ENCODE results near the gene WDR76.
"Not testable (repeated sequence)": the region's sequence is repeated elsewhere in the genome, so short reads cannot be mapped to it uniquely, and the experiment has no call there.

WDR76 gene

DNA sequence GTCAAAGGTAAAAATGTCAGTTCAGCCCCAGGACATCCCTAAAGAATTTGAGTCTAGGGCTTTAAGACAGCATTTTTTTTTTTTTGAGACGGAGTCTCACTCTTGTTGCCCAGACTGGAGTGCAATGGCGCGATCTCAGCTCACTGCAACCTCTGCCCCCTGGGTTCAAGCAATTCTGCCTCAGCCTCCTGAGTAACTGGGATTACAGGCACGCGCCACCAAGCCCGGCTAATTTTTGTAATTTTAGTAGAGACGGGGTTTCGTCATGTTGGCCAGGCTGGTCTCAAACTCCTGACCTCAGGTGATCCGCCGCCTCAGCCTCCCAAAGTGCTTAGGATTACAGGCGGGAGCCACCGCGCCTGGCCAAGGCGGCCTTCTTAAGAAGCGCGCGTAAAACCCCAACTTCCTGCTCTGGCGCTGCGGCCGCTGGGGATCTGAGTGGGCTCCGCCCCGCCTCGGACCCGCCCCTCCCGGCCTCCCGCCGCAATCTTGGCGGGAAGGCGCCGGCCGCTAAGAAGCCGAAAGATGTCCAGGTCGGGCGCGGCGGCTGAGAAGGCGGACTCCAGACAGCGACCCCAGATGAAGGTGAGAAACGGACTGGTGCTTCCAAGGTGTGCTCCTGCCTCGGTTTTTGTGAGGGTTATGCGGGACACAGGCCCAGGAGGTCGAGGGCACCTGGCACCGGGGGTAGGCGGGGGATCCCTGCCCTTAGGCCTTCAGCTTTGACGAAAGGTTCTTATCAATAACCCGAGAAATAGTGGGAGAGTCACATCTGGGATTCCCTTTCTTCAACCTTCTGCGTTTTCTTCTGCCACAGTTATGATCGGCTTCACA lies at the start of gene WDR76:
Gene WDR76, plus strand, starts transcription at position 495 of the 834 bp plus-strand sequence. Its CDS starts 31 bp downstream, at position 526.
- DNase-seq (ENCODE audit: low spot score) = peak; percentile 42

DNA sequence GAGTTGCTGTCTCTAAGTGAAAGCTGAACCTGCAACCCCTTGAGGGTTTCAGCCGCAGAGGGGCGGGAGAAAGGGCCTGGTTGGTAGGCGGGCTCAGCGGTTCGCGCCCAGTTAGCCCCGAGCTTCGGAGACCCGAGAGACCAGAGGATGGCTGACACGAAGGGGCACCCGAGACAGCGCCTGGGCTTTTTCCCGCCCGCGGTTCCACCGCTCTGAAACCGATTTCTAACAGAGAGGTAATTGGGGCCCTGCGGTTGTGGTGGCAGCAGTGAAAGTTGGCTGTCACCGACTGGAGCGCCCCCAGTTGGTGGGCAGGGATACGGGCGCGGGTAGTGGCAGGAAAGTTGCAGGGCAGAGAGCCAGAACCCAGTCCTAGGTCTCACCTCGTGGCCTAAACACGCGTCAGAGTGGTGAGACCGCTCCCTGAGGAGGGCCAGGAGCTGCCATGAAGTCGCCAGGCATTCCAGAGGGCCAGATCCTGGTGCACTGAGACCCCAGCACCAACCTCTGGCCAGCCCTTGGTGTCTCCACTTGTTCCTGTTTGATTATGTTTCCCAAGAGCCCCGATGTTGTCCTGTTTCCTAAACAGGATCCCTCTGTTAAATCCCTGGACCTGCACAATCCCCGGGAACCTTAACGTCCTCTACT lies 49.4 kb upstream of the WDR76 start:
- peak; percentile 13 for DNase-seq (ENCODE audit: low spot score)

- no peak for DNase-seq (ENCODE audit: low spot score)
Observed at GRCh38 chr15:43779016-43779415, 47.8 kb upstream of the WDR76 start.

DNA sequence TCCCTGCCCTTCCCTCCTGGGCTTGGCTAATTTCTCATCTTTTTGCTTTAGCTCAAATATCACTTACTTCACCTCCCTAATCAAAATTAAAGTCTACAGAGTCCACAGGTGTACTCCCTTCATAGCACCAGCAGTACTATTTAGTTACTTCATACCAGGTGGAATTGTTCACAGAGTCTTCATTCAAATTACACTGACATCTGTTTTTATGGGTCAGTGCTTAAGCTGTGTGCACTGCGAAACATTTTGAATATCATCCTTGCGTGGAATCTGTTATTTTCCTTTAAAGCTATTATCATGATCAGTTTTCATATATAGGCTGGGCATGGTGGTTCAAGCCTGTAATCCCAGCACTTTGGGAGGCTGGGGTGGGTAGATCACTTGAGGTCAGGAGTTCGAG lies 37.4 kb upstream of the WDR76 start:
- DNase-seq (ENCODE audit: low spot score) = no peak

- DNase-seq (ENCODE audit: low spot score) = peak; percentile 99
Observed at GRCh38 chr15:43791993-43792760, 34.6 kb upstream of the WDR76 start, which contains the start of gene SERF2. Gene SERF2, plus strand, starts transcription at chr15:43792320. Its CDS starts 57 bp downstream, at chr15:43792377.

- peak; percentile 51 for DNase-seq (ENCODE audit: low spot score)
Observed at GRCh38 chr15:43792761-43793476, 33.9 kb upstream of the WDR76 start.

DNA sequence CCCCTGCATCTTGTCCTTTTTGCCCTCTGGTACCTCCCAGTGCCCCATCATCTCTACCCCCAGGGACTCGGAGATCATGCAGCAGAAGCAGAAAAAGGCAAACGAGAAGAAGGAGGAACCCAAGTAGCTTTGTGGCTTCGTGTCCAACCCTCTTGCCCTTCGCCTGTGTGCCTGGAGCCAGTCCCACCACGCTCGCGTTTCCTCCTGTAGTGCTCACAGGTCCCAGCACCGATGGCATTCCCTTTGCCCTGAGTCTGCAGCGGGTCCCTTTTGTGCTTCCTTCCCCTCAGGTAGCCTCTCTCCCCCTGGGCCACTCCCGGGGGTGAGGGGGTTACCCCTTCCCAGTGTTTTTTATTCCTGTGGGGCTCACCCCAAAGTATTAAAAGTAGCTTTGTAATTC lies 33.2 kb upstream of the WDR76 start:
- no peak for DNase-seq (ENCODE audit: low spot score)

- DNase-seq (ENCODE audit: low spot score) = no peak
Observed at GRCh38 chr15:43794269-43795037, 32.3 kb upstream of the WDR76 start.

DNA sequence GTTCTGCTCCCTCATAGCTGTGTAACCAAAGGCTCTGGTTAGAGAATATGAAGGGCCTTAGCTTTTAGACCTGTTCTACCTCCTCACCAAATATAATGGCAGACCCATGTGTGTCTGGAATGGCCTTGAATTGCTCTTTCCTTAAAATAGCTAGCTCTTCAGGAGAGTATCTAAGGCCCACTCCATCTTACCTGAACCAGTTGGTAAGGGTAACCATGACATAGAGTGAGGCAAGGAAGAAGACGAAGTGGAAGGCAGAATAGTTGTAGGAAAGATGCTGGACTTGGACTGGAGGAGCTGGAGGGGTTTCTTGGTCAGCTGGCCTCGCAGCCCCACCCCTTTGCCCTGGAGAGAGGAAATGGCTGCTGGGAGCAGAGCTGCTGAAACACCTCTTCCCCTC lies 31.6 kb upstream of the WDR76 start:
- no peak for DNase-seq (ENCODE audit: low spot score)

DNA sequence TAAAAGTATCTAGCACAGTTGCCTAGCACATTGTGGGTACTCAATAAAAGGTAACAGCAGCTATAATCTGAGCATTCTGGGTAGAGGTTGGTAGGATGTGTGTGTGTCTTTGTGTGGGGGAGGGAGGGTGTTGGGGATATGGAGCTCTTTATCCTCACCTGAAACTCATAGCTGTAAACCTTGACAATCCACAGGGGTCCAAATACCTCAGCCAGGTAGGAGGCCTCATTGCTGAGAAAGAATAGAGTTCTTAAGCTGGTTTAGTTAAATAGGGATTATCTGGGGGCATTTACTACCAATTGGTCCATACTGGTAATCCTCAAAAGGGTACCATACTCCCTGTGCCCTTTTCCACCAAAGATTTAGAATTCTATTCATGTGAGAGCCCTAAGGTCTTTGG lies 30.8 kb upstream of the WDR76 start:
- DNase-seq (ENCODE audit: low spot score) = no peak

- DNase-seq (ENCODE audit: low spot score) = no peak
Observed at GRCh38 chr15:43796566-43796965, 30.2 kb upstream of the WDR76 start.

DNA sequence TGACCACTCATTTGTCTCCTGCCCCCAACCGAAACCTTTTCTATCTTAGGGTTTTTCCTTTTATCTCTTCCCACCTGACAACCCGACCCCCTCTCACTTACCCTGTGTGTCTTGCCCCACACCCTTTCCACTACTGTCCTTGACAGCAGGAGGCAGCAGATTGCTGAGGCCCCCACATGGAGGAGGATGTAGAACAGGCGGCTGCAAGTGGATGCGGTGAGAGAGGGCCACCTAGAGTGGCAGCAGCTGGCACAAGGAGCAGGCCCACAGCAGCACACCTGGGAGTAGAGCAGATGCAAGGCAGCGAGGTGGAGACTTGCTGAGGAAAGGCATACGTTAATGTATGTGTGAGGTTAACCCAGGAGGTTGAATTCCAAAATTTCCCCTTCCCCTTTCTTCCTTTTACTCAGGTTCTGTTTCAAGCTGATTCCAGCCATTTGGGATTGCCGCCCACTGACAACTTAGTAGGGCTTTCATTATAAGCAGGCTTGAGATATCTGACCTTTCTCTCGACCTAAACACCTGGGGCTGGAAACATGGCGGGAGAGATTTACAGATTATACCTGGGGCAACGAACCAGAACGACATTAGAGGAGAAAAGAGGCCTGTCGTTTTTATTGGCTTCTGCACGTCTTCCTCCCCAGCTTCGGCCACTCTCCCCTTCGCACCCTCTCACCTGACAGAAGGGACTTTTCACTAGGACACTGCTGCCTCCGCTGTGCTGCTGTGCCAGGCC lies 27.4 kb upstream of the WDR76 start:
- DNase-seq (ENCODE audit: low spot score) = no peak

DNA sequence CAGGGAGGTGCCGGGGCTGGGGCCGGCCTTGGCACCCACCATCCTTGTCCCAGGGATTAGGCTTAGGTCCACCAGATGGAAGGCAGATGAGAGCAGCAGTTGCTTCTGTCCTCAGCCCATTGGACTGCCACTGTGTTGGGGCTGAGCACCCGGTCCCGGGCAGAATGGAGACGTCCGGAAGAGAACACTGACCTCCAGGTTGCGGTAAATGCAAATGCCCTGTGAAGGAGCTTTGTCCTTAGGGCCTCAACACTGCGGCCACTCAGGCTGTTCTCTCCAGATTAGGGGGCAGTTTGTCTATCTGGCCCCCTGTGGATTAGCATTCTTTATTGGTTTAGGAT lies 26.9 kb upstream of the WDR76 start, which contains the start of gene SERINC4:
Gene SERINC4, minus strand, starts transcription at position 276 of the 341 bp plus-strand sequence. Its CDS starts 234 bp downstream, at position 42.
- no peak for DNase-seq (ENCODE audit: low spot score)

DNA sequence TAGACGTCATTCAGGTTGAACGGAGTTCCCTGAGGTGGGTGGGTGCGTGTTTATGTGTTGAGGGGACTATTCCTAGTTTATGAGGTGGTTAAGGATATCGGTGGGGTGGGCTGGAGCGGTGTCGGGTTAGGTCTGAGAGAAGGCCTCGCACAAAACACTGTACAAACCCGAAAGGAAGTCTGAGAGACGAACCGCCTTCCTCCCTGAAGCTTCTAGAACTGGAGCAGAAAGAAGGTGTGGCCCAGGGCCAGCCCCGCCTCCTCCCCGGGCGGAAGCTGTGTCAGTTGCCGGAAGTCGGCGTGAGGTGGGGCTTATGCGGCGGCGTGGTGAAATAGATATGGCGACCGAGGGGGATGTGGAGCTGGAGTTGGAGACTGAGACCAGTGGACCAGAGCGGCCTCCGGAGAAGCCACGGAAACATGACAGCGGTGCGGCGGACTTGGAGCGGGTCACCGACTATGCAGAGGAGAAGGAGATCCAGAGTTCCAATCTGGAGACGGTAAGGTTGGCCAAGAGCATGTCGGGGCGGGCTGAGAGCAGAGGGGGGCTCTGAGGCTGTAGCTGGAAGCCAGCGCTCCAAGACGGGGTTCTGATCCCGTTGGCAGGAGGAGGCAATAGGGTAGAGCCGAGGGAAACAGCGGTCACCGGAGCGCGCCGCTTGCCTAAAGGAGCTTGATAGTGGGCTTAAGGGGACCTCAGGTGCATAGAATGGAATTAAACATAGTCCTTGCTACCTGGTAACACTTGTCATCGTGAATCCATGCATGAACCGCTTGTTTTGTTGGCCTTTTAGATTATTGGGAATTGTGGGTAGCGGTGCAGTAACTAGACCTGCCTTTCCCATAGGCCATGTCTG lies 26.3 kb upstream of the WDR76 start, which contains the start of gene HYPK:
Gene HYPK, plus strand, starts transcription at position 314 of the 856 bp plus-strand sequence. Its CDS starts 24 bp downstream, at position 338.
- DNase-seq (ENCODE audit: low spot score) = peak; percentile 66

- not testable (repeated sequence) for DNase-seq (ENCODE audit: low spot score)
Observed at GRCh38 chr15:43802676-43803075, 24.1 kb upstream of the WDR76 start.

DNA sequence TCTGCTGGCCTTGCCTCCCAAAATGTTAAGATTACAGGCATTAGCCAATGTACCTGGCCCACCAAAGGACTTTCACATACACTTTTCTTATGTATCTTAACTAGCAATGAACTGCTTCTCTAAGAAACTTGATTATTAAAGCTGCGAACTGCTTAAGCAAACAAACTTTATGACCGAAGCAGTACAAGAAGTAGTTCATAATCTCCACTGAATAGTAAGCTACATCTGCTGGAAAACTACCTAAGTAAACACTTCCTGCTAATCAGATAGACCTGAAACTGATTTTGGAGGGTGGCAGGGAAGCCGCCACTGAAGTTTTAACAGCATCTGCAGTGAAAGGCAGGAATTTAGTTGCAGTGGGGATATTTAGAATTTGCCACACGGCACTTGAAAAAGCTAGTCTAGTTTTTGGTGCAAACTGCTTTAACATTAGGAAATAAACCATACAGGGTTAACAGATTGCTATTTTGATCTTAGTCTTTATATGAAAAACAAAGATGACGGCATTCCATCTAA lies 18.3 kb upstream of the WDR76 start:
- DNase-seq (ENCODE audit: low spot score) = no peak

GRCh38 chr15:43808960-43809678 lies 17.7 kb upstream of the WDR76 start:
- DNase-seq (ENCODE audit: low spot score) = no peak

DNA sequence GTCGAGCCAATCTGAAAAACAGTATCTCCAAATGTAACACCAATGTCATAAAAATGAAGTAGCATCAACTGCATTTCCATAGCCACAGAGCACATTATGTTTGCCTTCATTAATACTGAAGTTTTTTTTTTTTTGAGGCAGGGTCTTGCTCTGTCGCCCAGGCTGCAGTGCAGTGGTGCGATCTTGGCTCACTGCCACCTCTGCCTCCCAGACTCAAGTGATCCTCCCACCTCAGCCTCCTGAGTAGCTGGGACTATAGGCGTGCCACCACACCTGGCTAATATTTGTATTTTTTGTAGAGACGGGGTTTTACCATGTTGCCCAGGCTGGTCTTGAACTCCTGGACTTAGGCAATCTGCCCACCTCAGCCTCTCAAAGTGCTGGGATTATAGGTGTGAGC lies 11.7 kb upstream of the WDR76 start:
- not testable (repeated sequence) for DNase-seq (ENCODE audit: low spot score)
